NCI-H82 treated with DMSO at 0.1 percent for 48 hours (cell line): ENCODE results near the gene BTK.

ENCODE experiments used
- DNase-seq: peaks from one replicate; lab custom pipeline; 2025; ENCODE audit not compliant: unreplicated experiment; lab: John Stamatoyannopoulos, UW

Gene BTK

DNA sequence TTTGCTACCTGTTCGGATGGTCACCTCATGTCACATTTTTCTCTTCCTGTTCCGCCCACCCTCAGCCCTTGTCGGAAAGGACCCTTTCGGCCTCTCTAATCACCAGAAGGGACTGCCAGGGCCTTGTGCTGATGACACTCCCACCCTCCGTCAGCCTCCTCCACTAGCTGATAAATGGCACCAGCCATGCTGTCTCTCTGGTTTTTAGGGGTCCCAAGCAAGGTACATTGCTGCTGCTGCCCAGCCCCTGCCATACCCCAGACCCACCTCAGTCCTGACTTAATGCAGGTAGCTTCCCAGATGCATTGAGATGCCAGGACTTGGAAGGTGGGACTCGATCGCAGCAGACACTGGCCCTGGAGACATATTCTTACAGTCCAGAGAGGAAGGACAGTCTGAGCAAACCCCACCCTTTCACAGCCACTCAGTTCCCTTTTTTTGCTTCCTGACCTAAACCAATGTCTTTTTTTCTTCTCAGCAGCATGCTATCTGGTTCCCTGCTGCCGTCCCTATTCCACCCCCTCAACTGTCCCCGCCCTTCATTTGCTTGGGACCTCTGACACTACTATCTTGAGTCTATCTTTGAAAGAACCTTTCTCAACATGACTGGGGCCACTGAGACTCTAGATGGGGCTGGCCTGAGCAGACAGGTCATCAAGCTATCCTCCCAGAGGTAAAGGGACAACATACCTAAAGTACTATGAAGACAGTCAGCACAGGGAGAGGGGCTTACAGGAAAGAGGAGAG lies at the start of gene BTK:
TSS of gene BTK (minus strand) at position 397 of the 747 bp plus-strand sequence. CDS start 10,907 bp downstream, outside the sequence.
- no peak for DNase-seq

DNA sequence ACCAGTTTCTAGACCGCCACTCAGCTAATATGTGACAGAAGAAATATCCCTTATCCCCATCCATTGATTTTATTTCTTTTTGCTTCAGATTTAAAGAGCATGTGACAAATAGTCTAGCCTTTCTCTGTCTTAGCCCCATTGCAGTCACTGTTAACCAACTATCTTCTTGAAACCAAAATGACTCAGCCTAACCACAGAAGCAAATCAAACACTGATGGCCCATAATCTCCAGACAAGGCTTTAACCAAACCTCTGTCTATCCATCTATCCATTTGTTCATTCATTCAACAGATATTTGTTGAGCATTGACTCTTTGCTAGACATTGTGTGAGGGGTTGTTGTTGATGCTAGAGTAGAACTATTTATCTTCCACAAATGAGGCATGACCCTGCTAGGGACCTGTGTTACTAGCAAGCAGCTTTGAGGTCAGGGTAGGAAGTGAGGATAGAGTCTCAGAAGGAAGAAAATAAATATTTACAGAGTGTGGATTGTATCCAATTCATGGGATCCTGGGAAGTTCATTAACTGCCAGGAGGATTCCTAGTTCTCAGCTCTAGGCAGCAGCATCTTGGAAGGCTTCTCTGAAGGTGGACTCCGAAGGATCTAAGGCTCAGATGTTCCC lies 44.6 kb upstream of the BTK start:
- no peak for DNase-seq

DNA sequence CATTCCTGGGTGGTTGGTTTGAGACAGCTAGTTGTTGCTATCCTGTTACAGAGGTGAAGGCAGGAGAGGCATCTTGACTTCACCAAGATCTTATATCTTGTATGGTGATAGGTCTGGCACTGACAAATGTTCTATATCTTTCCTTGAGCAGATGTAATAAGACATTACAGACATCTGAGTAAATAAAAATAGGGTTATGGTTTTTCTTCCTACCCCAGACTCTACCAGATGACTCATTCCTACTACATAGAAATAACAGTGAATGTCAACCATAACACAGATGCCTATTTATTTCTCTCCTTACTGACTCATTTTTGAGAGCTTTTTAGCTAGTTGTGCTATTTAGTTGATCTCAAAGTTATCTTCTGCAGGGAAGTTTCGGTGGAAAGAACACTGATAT lies 43.9 kb upstream of the BTK start:
- no peak for DNase-seq

DNA sequence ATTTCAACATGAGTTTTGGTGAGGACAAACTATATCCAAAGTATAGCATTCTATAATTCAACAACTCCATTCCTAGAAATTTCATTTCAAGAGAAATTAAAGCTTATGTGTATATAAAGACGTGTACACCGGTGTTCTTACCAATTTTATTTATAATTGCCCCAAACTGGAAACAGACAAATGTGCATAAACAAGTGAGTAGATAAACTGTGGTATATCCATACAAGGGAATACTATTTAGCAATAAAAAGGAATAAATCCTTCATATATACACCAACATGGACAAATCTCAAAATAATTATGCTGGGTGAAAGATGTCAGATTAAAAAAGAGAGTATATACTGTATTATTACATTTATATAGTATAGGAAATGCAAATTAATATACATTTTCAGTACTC lies 42.0 kb upstream of the BTK start:
- DNase-seq: no peak

DNA sequence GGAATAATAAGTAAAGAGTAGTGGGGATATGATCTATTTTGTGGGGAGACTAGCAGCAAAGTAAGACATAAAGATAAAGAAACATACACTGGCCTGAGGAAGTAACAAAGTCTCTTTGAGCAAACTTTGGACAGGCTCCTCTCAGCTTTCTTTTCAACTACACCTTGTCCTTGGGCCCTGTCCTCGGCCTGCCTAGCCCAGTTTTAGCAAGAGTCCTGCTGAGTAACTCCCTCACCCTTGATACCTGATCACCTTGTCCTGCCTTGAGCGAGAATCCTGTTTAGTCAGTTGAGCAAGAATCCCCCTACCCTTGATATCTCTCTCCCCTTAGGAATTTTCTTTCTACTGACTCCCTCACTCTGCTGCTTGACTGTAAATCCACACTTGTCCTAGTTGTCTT lies 33.5 kb upstream of the BTK start:
- no peak for DNase-seq

DNA sequence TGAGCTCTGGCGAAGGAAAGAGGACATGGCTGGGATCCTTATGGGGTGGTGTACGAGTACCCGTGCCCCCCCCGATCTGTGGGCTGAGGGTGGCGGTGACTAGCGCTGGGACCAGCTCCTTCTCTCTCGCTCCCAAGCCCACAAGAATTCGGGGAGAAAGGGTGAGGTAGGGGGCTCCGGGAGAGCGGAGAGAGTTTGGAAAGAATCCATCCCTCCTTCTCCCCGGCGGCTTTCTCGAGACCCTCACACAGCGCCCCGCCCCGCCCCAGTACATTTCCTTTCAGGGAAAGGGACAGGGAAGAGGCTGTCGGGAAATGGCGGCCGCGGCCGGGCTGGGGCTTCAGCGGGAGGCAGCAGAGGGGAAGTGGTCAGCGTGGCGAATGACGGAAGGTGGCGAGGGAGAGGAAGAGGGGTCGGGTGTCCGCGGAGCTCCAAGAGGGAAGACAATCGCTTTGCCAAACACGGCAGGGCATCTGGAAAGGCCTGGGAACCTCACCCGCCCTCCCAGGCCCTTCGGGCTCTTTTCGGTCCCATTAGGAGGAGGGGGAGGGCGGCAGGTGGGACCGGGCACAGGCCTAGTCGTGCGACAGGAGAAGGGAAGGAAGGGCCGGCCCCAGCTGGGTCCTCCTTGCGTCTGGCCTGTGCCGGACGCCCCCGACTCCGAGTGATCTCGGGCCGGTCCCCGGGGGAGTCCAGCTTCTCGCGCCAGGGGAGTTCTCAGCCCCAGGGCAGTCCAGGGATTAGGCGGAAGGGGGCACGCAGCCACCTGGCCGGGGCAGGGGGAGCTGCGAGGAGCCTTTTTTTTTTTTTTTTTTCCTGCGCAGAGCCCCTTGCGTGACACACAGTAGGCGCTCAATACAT lies 32.2 kb upstream of the BTK start:
- DNase-seq: no peak

DNA sequence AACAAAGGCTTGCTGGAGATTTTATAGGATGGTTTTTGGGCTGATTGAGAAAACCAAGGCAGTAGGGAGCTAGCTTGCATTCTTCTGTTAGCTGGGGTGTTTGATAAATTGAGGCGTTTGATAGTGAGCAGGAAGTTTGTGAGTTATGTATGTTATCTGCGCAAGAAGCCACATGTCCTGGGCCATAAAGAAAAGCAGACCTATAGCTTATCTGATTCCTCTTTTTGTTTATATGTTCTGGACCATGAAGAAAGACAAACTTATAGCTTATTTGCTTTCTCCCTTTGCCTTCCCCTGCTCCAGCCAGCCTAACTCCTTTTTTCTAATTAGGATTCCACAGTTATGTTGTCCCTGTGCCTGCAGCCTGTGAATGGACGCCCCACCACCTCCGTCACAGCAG lies 31.2 kb upstream of the BTK start:
- no peak for DNase-seq

DNA sequence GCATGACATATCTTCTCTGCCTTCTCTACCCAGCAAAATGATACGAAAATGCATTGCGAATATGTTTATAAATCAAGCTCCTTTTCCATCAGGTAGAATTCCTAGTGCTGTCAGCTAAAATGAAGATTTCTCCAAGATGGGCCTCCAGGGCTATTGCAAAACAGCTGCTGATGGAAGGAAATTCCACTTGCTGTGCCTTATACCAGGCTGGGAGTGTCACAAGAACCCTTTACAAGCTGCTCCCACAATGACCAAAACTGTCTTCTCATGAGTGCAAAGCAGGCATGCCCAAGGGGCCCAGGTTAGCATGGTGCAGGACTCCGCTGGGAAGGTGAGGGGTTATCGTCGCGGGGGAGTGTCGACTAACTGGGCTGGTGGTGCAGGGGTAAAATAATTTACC lies 30.7 kb upstream of the BTK start:
- DNase-seq: no peak

DNA sequence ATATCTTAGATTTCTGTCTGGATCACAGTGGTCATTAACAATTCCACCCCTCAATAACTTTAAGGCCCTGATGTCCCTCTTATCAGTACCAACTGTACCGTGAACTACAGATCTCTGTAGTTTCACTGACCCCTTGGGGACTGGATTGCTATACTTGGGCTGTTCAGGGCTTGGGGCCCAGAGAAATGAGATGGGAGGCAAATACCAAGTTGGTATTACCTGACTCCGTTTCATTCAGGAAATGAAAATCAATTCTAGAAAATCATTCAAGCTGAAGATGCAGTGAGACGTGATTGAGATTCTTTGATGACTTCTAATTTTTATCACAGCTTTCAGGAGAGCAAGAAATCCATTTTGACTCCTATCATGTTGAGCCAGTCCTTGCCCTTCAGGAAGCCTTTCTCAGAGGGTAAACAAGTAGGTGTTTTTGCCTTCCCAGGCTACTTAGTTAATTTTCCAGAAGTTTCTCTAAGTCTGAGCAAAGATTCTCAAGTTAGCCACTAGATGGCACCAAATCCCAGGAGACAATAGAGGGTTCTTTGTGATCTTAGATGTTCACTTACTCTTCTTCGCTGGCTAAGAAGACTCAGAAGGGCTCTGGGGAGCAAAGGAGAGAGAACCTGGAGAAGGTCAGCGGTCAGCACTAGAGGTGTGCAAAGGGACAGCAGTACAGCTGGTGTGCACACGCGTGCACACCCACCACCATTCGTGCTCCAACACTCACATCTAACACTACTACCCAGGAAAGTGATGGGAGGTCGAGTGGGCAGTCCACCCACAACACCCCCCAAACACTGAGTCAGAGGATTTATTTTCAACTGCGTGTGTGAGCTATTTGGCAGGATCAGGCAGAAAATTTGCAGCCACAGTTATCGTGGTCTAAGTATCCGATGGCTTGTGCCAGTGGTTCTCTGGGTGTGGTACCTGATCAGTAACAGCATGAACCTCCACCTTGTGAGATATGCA lies 29.5 kb upstream of the BTK start:
- DNase-seq: peak; percentile 57

DNA sequence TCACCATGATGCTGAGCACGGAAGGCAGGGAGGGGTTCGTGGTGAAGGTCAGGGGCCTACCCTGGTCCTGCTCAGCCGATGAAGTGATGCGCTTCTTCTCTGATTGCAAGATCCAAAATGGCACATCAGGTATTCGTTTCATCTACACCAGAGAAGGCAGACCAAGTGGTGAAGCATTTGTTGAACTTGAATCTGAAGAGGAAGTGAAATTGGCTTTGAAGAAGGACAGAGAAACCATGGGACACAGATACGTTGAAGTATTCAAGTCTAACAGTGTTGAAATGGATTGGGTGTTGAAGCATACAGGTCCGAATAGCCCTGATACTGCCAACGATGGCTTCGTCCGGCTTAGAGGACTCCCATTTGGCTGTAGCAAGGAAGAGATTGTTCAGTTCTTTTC lies 26.0 kb upstream of the BTK start:
- DNase-seq: no peak

DNA sequence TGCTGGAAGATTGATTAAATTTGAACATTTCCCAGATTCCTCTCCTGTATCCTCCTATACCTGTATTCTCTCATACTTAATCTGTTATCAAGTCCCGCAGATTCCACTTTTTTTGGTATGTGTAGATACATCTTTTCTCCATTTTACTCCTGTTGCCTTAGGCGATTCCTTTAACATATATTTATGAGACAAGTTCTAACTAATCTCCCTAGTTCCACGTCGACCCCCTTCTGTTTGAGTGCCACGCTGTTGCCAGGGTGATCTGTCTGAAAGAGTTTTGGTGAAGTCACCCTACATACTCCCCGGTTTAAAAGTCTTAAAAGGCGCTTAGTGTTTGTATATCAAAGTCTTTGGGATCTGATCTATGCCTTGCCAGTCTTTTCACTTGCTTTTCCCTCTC lies 24.5 kb upstream of the BTK start:
- no peak for DNase-seq

DNA sequence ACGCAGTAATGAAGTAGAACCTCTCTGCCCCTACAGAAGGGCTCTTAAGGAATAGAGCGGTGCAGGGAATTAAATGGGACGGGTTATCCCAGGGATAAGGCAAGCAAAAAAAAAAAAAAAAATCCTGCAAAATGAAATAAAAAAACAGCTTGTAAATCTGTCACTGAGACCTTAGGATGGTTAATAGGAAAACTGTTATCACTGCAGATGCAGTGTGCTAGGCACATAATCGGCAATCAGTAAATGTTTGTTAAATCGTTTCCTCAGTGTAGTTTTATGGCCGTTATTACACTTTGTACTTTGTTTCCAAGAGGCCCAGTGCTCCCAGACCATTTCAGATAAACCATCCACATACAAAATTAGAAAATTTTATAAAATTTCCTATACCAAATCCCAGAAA lies 23.1 kb upstream of the BTK start:
- no peak for DNase-seq

DNA sequence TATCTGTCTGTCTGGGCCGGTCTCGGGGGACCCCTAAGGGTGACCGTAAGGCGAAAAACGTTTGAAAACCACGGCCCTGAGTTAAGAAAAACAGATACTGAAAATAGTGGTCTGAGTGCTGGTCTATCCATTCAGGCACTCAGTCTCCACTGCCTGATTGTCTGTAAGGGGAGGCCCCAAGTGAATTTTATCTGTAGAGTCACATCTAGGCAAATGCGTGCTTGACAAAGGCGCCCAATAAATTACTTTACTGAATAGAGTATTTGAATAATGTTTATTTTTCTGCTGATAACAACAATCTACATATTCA lies 22.5 kb upstream of the BTK start:
- DNase-seq: no peak

DNA sequence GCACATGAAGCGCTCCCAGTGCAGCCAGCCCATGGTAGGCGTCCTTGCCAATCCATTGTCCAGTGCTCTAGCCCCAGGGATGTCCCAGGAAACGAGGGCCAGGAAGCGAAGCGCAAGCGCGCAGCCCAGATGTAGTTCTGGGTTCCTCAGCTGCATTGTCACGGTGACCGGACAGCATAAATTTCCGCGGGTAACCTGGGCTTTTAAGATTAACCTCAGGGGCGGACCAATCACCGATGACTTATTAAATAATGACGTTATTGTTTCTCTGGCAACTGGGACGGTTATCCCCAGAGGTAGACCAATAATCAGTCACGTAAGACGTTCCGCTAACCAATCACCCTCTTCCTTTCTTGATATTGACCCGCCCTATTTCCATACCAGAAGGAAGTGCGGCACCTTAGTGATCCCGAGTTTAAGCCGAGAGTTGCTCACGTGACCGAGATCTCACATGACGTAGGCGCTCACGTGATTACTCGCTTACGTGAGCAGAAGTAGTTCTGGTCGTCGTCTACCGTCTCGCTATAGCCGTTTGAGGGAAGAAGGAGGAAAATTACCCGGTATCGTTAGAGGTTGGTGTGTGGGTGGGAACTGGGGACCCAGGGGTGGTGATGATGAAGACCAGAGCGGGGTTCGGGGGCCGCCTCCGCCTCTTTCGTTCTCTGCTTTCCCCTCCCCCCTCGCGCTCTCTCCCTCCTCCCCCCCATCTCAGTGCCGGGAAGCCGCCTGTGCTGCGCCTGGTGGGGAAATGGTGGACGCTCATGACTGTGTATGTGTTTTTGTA lies 21.9 kb upstream of the BTK start, which contains the start of the genes GLA and HNRNPH2:
TSS of gene GLA (minus strand) at position 178 of the 784 bp plus-strand sequence. CDS start at position 156, 22 bp downstream.
TSS of gene HNRNPH2 (plus strand) at position 475 of the 784 bp plus-strand sequence. CDS start 3,767 bp downstream, outside the sequence.
- peak; percentile 98 for DNase-seq

DNA sequence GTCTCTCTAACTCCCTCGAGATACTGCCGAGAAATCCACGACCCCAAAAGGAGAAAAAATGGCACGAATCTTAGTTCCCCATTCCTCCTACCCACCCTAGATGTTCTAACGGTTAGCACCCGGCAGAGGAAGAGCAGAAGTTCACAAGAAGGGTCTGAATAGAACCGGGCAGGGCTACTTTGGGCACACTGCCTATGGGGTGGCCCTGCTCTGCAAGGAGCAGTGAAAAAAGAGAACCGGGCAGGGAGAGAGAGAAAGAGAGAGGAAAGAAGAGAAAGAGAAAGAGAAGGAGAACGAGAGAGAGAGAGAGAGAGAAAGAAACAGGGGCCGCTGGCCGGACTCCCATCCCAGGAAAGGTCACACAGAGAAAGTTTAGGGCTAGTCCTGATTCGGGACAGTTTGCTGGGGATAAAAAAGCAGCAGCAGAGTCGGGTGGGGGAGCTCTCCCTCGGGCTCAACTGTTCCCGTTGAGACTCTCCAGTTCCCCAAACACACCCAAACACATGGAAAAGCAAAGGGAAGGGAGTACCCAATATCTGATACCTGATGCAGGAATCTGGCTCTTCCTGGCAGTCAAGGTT lies 21.3 kb upstream of the BTK start:
- DNase-seq: no peak

DNA sequence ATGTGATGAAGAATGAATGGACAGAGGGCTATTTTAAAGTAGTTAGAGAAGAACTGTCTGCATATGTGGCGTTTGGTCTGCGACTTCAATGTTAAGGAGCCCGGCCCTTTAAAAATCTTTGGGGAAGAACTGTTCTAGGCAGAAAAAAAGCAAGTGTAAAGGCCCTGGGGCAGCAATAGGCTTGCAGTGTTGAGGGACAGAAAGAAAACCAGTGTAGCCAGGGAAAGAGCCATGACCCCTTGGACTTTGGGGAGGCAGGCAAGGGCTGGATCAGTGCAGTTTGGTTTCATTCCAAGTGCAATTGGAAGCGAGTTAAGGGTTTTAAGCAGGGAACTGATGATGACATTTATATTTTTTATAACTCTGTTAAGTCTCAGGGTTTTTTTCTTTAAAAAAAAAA lies 13.8 kb upstream of the BTK start:
- DNase-seq: no peak

DNA sequence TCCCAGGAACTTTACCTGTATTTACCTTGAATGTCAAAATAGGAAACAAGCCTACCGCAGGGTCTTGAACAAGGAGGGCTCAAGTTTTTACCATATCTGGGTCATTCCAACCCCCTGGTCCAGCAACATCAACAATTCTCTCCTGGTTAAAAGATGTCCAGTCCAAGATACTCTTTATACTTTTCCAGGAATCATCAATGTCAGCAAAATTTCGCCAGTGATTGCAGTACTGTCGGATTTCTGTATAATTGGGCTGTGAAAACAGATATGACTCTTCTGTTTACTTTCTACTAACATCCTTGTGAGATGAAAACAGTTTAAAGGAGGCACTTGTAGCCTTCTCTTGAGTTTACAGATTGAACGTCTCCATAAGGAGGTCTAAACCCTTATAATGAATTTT lies 12.7 kb upstream of the BTK start:
- DNase-seq: no peak

DNA sequence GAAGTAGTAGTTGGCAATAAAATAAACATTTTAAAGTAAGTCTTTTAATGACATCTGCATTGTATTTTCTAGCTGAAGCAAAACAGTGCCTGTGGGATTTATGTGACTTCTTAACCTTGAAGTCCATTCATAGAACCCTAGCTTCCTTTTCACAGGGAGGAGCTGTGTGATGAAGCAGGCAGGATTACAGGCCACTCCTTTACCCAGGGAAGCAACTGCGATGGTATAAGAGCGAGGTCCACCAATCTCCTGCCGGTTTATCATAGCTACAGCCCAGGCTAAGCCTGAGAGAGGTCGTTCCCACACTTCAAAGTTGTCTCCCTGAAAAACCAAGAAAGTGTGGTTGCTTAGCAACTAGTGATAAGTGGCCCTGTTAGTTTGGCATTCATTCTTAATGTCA lies 11.8 kb upstream of the BTK start:
- DNase-seq: no peak

DNA sequence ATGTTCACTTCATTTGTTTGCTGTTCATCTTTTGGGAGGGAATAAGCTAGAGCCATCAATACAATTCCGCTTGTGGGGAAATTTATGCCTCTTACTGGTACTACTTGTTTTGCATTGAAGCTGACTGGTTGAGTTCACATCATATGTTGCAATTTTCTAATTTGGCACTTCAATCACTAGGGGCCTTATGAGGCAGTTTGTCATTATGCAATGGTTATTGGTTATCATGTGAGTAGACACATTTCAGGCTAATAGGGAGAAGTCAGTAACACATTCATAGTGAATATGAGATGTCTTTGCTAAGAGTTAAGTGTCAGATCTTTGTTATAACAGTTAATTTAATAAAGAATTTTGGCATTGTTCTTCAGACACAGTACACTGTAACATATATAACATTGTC lies 9.8 kb upstream of the BTK start:
- DNase-seq: no peak

DNA sequence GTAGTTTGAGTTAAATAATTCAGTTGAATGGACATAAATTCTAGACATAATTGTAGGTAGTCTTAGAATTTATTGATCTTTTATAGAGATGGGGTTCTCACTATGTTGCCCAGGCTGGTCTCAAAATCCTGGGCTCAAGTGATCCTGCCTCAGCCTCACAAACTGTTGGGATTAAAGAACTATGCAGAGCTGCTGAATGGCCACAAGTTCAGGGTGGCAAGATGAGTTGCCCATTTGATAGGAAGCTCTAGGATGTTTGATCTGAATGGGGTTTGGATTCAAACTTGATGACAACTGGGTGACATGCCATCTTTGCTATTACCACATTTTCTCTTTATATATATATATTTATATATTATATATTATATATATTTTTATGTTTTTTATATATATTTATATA lies 8.4 kb upstream of the BTK start:
- DNase-seq: no peak
